ENCODE data around the gene LGALS7.
"Not testable (repeated sequence)": the region's sequence is repeated elsewhere in the genome, so short reads cannot be mapped to it uniquely, and the experiment has no call there.

DNA sequence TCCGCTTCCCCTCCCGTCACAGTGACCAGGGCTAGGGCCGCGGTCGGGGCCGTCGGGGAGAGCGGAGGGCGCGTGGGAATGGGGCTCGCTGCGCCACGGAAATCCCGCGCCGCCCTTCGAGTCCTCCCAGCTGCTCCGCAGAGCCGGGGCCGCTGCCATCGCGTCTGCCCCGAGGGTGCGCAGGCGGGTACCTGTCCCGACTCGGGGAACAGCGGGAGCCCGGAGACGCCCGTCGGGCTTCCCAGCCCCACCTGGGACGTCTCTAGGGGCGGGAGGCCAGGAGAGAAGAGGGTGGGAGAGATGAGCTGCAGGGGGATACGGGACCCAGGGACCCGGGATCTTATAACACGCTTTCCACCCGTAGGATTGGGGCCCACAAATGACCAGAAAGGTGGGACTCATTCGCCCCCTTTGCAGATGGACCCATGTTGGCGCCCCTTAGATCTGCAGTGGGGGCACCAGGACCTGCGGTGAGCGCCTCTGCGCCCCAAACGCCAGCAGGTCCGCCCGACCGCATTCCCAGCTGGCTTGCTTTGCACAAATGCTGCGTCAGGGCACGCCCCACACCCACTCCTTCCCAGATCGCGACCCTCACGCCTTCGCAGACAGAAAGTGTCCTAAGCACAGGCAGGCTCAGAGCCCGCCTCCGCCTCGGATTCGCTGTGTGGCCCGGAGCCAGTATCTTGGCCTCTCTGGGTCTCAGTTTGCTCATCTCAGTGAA is 2.9 kb downstream of the LGALS7 start:
- TF ChIP-seq, protein P1, sequence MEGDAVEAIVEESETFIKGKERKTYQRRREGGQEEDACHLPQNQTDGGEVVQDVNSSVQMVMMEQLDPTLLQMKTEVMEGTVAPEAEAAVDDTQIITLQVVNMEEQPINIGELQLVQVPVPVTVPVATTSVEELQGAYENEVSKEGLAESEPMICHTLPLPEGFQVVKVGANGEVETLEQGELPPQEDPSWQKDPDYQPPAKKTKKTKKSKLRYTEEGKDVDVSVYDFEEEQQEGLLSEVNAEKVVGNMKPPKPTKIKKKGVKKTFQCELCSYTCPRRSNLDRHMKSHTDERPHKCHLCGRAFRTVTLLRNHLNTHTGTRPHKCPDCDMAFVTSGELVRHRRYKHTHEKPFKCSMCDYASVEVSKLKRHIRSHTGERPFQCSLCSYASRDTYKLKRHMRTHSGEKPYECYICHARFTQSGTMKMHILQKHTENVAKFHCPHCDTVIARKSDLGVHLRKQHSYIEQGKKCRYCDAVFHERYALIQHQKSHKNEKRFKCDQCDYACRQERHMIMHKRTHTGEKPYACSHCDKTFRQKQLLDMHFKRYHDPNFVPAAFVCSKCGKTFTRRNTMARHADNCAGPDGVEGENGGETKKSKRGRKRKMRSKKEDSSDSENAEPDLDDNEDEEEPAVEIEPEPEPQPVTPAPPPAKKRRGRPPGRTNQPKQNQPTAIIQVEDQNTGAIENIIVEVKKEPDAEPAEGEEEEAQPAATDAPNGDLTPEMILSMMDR (IDR thresholded peaks at IDR 0.05): not testable (repeated sequence)
- TF ChIP-seq EZH2 (IDR thresholded peaks at IDR 0.05): not testable (repeated sequence)

Measured in neural progenitor cell (in vitro differentiated cells).